Calu3 (cell line): ENCODE results near the gene ZFYVE19. TPM values are rescaled to one million over a fixed set of nuclear protein-coding genes. Genes with fewer than 3 reads are reported as not detected.

Experiments used
- BruUV-seq: library from RNA; stranded (reverse); fragments of 400-500 nt; replicated peaks from 2 replicates; lab custom pipeline; 2021; lab: Mats Ljungman, UMichigan
- CTCF ChIA-PET: fragments of 300-600 bp; sonication (Branson Sonifier 250); formaldehyde crosslinking; loops from one replicate; lab custom pipeline; 2022; ENCODE audit warnings: antibody characterized with exemption; lab: Charles Lee
- DNase-seq: peaks from one replicate; pipeline ENCODE4 v3.0.0; 2022
- H3K27ac Mint-ChIP-seq: one replicate; pipeline ENCODE4 v1.8.0; 2022; ENCODE audit warnings: mixed read lengths; ENCODE audit not compliant: unreplicated experiment
- H3K27me3 Mint-ChIP-seq: one replicate; pipeline ENCODE4 v1.8.0; 2022; ENCODE audit warnings: mixed read lengths; ENCODE audit not compliant: unreplicated experiment
- H3K36me3 Mint-ChIP-seq: one replicate; pipeline ENCODE4 v1.8.0; 2022; ENCODE audit warnings: mild to moderate bottlenecking, moderate library complexity, mixed read lengths; ENCODE audit not compliant: insufficient read depth, unreplicated experiment
- H3K4me1 Mint-ChIP-seq: one replicate; pipeline ENCODE4 v1.8.0; 2022; ENCODE audit warnings: mild to moderate bottlenecking, low read depth, mixed read lengths; ENCODE audit not compliant: unreplicated experiment
- H3K4me3 Mint-ChIP-seq: one replicate; pipeline ENCODE4 v1.8.0; 2022; ENCODE audit warnings: mild to moderate bottlenecking, low read depth, moderate library complexity, mixed read lengths; ENCODE audit not compliant: unreplicated experiment
- H3K9me3 Mint-ChIP-seq: one replicate; pipeline ENCODE4 v1.8.0; 2022; ENCODE audit warnings: low read depth, mixed read lengths; ENCODE audit not compliant: unreplicated experiment
- CTCF ChIP-seq: fragments of 200-600 bp; IDR thresholded peaks from one replicate; pipeline ENCODE4 v1.8.0; 2022; ENCODE audit warnings: antibody characterized with exemption; ENCODE audit not compliant: unreplicated experiment
- intact Hi-C: fragments of 100-400 bp; cut with micrococcal nuclease; formaldehyde crosslinking; loops from one replicate; pipeline ENCODE4 v1.10.0; 2022; ENCODE audit not compliant: unreplicated experiment
- total RNA-seq: library from RNA; stranded (reverse); gene quantifications from 2 replicates; pipeline ENCODE4 v1.2.3, GENCODE V29; 2022

ZFYVE19 gene
- total RNA-seq, 1 experiment from 2014 or later: 13.9 TPM

- Mint-ChIP-seq H3K36me3 (peaks cover 41% of the 10 kb centered on the region), H3K27me3 (no peaks in the 10 kb centered on the region), H3K9me3 (no peaks in the 10 kb centered on the region), H3K4me1 (peaks cover 25% of the 10 kb centered on the region), H3K4me3 (no peak overlapping the region), H3K27ac (no peak overlapping the region)
- TF ChIP-seq CTCF: no peak
- intact Hi-C loops: no loop called here
- DNase-seq: no peak
- CTCF ChIA-PET: no interaction called here
- no TSS peak for BruUV-seq
Observed at GRCh38 chr15:40773902-40774301, 33.0 kb upstream of the ZFYVE19 start.

- BruUV-seq: no TSS peak
- Mint-ChIP-seq H3K4me3 (no peak overlapping the region), H3K9me3 (no peaks in the 10 kb centered on the region), H3K27ac (no peak overlapping the region), H3K27me3 (no peaks in the 10 kb centered on the region), H3K4me1 (peaks cover 14% of the 10 kb centered on the region), H3K36me3 (peaks cover 37% of the 10 kb centered on the region)
- no peak for TF ChIP-seq CTCF
- CTCF ChIA-PET: no interaction called here
- intact Hi-C loops: no loop called here
- no peak for DNase-seq
Observed at GRCh38 chr15:40775007-40775406, 31.9 kb upstream of the ZFYVE19 start.

GRCh38 chr15:40775740-40776536 is 31.0 kb upstream of the ZFYVE19 start:
- no peak overlapping the region for H3K4me3 Mint-ChIP-seq
- CTCF ChIA-PET: interaction anchor here (1.0 kb wide), 1 partner anchor 10 kb away, joined by 15 read pairs; no protein-coding TSS in a partner anchor
- DNase-seq: no peak
- intact Hi-C loops: no loop called here
- peaks cover 33% of the 10 kb centered on the region for H3K36me3 Mint-ChIP-seq
- peaks cover 9% of the 10 kb centered on the region for H3K4me1 Mint-ChIP-seq
- no peak for TF ChIP-seq CTCF
- no TSS peak for BruUV-seq
- no peaks in the 10 kb centered on the region for H3K27me3 Mint-ChIP-seq
- no peaks in the 10 kb centered on the region for H3K9me3 Mint-ChIP-seq
- no peak overlapping the region for H3K27ac Mint-ChIP-seq

GRCh38 chr15:40776537-40777141 is 30.2 kb upstream of the ZFYVE19 start:
- intact Hi-C loops: no loop called here
- H3K27me3 Mint-ChIP-seq: no peaks in the 10 kb centered on the region
- H3K36me3 Mint-ChIP-seq: peaks cover 31% of the 10 kb centered on the region
- no peak overlapping the region for H3K4me3 Mint-ChIP-seq
- peaks cover 9% of the 10 kb centered on the region for H3K4me1 Mint-ChIP-seq
- no peak overlapping the region for H3K27ac Mint-ChIP-seq
- CTCF ChIA-PET: interaction anchor here (0.5 to 1.0 kb wide), 4 partner anchors 9 to 482 kb away, joined by 3 to 15 read pairs (median 4); no protein-coding TSS in a partner anchor
- DNase-seq: peak; percentile 46
- no TSS peak for BruUV-seq
- TF ChIP-seq CTCF: no peak
- no peaks in the 10 kb centered on the region for H3K9me3 Mint-ChIP-seq
